CD4-positive, alpha-beta T cell treated with Interleukin-1 beta for 1 hour (primary cell): ENCODE results near the gene SLC46A2.

ENCODE experiments used
- DNase-seq, 2 donors: peaks; one replicate each; pipeline ENCODE4 v3.0.0-alpha.2; 2020 to 2022

Gene SLC46A2

GRCh38 chr9:112890106-112891081 lies at the start of gene SLC46A2:
Gene SLC46A2, minus strand, starts transcription at chr9:112890876. Its CDS starts 195 bp downstream, at chr9:112890681.
- peak in 1 of 2 donors; percentile 47 for DNase-seq

GRCh38 chr9:112939418-112939817 lies 48.7 kb upstream of the SLC46A2 start:
- no peak for DNase-seq

- DNase-seq = no peak
Measured at GRCh38 chr9:112933696-112934095, 43.0 kb upstream of the SLC46A2 start.

DNA sequence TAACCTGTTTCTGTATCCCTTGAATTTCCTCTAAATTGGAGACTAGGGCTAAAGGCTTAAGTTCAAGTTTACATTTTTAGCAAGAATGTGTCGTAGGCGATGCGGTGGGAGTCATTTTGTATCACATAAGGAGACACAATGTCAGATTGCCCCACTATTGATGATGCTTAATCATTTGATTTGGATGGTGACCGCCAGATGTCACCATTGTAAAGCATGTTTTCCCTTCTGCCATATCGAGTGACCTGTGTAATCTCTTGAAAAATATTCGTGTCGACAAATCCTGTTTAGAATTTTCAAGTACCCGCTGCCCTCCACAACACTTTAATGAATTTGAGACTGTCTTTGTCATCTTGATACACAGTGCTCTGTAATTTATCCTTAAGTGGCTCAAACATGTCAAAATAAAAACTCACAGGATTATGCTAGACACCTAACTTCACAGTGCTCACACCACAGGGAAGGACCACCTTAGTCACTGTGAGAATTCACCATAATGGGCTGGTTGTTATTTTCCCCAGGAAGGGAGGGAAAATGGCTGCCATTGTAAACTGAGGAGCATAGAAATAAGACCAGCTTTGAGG lies 34.5 kb upstream of the SLC46A2 start:
- no peak for DNase-seq

DNA sequence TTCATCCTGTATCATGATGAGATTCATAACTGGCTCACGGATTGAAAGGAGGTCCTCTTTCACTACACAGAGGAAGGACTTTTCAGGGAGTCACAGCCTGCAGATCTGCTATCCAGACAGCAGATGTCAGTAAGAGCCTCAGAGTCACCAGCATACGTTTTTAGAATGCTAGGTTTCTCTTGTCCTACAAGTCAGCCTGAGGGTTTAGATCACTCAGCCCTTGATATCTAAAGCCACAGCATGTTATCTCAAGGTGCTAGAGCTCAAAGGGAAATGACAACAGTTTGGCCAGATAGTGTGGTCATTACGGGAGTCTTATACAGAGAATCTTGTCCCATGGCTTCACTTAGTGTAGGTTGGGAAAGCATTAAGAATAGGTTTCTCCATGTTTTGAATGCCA lies 30.9 kb upstream of the SLC46A2 start:
- DNase-seq = peak in 1 of 2 donors; percentile 3

DNA sequence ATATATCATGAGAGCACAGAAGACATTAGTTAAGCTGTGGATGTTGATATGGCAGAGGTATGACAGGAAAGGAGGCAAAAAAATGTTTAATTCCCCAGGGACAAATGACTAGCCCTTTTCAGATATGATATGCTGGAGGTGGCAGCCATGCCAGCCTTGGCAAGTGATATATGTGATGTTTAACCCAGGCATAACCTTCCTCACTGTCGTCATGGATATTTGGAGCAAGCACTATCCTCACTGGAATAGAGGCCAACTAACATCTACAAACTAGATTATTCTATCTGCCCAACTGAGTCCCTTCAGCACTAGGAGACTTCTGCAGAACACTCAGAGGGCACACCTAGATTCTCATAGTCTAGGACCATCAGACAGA lies 27.3 kb upstream of the SLC46A2 start:
- DNase-seq = no peak

- no peak for DNase-seq
Measured at GRCh38 chr9:112917047-112917986, 26.6 kb upstream of the SLC46A2 start.

DNA sequence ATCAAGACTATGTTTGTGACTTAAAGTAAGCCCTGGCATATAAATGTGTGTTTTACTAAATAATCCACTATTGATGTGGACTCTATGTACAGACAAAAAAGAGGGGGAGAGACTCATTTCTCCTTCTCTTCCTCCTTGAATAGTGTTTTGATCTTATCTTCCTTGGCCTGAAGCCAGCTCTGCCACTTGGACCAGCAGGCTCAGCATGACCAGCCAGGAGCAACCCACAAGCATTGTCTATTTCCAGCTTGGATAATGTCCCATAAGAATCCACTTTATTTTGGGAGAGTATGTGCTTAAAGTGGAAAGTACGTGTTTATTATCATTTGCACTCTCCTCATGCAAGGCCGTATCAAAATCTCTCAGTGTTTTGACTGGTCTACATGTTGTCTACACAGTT lies 23.8 kb upstream of the SLC46A2 start:
- DNase-seq = no peak

- DNase-seq = no peak
Measured at GRCh38 chr9:112913326-112913725, 22.6 kb upstream of the SLC46A2 start.

DNA sequence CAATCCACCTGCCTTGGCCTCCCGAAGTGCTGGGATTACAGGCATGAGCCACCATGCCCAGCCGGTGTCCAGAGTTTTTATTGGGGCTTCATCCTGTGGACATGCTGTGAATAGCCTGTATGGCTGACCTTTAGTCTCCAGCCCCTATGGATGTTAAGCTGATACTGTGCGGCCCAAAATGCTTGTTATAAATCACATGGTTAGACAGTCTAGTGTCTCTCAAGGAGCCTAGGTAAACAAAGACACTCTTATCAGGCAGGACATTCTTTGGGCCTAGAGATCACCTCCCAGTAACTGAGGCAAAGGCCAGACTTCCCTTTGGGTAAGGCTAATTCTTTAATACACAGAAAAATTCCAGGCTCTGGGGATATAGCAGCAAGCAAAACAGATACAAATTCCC lies 22.0 kb upstream of the SLC46A2 start:
- no peak for DNase-seq

GRCh38 chr9:112911736-112912135 lies 21.1 kb upstream of the SLC46A2 start:
- no peak for DNase-seq

DNA sequence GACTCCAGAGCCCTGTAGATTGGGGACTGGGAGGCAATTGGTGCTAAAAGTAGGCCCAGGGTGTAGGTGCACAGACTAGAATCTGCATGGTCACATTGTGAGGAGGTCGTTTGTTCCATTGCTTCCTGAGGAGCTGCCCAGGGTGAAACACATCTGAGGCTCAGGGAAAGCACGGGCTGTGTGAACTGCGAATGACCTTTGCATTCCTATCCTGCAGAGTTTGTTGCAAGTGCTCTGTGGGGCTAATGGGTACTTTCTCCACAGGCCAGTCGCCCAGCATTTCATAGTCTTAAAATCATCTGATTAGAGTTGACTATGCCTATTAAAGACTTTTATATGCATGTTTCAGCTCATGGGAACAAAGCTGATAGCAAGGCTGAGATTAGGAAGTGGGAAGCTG lies 14.4 kb upstream of the SLC46A2 start:
- DNase-seq = no peak

GRCh38 chr9:112900901-112901300 lies 10.2 kb upstream of the SLC46A2 start:
- no peak for DNase-seq

- no peak for DNase-seq
Measured at GRCh38 chr9:112900488-112900887, 9.8 kb upstream of the SLC46A2 start.

DNA sequence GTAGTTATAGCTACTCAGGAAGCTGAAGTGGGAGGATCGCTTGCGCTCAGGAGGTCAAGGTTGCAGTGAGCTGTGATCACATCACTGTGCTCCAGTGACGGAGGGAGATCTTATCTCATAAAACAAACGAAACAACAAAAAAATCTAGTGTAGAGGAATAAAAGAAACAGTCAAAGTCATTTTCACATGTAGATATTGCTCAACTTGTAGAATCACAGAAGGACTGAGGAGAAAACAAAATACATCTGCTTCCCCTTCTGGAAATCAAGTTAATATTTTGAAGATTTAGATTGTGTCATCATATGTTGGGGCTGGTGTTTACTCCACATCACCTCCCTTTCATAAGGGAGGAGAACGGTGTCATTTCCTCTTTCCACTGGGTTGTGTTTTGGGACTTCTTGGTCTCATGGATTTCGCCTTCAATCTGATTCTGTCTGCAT lies 8.2 kb upstream of the SLC46A2 start:
- no peak for DNase-seq

DNA sequence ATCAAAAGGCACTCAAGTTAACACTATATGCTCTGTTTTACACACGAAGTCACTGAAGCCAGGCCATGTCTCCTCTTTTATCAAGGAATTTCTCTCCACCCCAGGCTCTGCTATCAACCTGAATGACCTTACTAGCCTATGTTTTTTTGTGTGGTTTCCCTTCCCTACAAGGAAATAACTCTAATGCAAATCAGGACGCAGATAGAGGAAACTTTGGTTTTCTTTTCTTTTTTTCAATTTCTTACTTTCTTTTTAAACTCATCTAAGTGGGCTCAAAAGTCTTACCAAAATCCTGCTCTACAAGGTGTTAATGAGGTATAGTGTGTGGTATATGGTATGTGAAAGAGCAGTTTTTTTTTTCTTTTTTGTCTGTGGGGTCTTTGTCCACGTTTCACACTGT lies 5.5 kb upstream of the SLC46A2 start:
- no peak for DNase-seq

GRCh38 chr9:112894699-112895098 lies 4.0 kb upstream of the SLC46A2 start:
- DNase-seq = peak in 1 of 2 donors; percentile 3

GRCh38 chr9:112894041-112894440 lies 3.4 kb upstream of the SLC46A2 start:
- no peak for DNase-seq

- DNase-seq = no peak
Measured at GRCh38 chr9:112892981-112893380, 2.3 kb upstream of the SLC46A2 start.

GRCh38 chr9:112891521-112891920 lies 845 bp upstream of the SLC46A2 start:
- no peak for DNase-seq

DNA sequence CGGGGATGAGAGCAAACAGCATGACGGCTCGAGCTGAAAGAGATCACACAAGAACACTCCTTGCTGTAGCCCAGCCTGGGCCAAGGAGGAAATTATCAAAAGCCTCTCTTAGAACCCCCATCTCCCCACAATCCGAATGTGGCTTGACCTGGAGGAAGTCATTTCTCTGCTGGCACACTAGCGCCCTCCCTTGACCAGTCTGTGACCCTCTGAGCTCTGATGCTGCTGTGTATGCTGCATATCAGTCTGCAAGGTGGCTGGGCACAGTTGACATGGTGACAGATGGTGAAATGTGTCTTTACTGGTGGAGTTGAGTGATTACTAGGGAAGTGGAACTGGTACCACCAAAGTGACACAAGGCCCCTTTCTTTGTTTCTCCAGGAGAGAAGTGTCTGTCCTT lies 3.3 kb downstream of the SLC46A2 start:
- peak in 1 of 2 donors; percentile 56 for DNase-seq

DNA sequence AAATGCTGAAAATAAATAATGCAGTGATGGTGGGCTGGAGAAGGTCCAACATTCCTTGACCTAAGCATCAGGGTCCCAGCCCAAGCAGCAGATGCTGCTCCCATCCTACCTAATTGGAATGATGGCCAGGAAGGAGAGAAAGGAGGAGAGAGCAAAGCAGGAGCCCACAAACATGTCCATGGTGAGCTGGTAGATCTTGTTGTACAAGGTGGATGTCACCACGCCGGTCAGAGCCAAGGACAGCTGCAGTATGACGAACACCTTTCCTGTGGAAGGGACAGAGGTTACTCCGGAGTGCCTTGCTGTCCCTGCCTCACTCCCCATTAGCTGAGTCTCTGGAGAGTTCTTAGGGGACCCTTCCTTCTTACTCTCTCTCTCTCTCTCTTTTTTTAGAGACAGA lies 4.3 kb downstream of the SLC46A2 start:
- DNase-seq = no peak

DNA sequence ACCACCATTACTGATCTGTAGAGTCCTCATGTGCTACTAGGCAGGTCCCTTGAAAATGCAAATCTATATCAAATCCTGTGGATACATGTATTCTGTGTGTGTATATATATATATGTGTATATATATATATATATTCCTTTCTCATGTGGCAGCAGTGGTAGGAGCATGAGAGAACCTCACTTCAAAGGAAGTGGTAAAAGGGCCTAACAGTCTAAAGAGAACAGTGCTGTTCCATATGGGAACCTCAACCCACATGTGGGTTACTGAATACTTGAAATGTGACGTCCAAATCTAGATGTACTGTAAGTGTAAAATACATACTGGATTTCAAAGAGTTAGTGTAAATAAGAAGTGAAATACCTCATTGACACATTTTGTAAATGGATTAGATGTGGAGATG lies 5.4 kb downstream of the SLC46A2 start:
- no peak for DNase-seq
